Nucleus accumbens (tissue), 56 donors: Measurements from ENCODE around the gene PLCG1.

ENCODE experiments used
- DNase-seq, 56 donors: peaks; one replicate each; lab custom pipeline; 2025; lab: John Stamatoyannopoulos, UW

Gene PLCG1

DNA sequence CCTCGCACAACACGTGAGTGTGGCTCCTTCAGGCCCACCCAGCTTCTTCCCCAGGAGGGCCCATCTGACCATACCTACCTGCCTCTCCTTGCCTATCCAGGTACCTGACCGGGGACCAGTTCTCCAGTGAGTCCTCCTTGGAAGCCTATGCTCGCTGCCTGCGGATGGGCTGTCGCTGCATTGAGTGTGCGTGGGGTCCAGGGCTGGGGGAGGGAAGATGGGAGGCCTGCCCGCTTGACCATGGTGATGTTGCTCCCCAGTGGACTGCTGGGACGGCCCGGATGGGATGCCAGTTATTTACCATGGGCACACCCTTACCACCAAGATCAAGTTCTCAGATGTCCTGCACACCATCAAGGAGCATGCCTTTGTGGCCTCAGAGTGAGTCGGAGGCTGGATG is 26.5 kb downstream of the PLCG1 start:
- DNase-seq = no peak

DNA sequence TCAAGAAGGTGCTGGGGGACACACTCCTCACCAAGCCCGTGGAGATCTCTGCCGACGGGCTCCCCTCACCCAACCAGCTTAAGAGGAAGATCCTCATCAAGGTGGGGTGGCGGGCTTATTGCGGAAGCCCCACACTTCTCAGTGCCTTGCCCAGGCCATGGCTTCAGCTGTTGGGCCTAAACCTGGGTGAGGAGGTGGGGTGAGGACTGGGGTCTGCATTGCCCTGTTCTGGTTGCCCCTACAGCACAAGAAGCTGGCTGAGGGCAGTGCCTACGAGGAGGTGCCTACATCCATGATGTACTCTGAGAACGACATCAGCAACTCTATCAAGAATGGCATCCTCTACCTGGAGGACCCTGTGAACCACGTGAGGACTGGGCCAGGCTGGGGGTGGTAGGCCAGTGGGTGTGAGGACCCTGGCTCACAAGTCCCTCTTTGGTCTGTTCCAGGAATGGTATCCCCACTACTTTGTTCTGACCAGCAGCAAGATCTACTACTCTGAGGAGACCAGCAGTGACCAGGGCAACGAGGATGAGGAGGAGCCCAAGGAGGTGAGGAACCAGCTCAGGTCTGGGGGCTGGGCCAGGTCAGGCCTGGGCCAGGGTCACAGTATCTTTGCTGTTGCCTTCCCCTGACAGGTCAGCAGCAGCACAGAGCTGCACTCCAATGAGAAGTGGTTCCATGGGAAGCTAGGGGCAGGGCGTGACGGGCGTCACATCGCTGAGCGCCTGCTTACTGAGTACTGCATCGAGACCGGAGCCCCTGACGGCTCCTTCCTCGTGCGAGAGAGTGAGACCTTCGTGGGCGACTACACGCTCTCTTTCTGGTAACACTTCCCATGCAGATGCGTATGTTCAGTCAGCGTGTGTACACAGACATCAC is 27.9 kb downstream of the PLCG1 start:
- DNase-seq = no peak

DNA sequence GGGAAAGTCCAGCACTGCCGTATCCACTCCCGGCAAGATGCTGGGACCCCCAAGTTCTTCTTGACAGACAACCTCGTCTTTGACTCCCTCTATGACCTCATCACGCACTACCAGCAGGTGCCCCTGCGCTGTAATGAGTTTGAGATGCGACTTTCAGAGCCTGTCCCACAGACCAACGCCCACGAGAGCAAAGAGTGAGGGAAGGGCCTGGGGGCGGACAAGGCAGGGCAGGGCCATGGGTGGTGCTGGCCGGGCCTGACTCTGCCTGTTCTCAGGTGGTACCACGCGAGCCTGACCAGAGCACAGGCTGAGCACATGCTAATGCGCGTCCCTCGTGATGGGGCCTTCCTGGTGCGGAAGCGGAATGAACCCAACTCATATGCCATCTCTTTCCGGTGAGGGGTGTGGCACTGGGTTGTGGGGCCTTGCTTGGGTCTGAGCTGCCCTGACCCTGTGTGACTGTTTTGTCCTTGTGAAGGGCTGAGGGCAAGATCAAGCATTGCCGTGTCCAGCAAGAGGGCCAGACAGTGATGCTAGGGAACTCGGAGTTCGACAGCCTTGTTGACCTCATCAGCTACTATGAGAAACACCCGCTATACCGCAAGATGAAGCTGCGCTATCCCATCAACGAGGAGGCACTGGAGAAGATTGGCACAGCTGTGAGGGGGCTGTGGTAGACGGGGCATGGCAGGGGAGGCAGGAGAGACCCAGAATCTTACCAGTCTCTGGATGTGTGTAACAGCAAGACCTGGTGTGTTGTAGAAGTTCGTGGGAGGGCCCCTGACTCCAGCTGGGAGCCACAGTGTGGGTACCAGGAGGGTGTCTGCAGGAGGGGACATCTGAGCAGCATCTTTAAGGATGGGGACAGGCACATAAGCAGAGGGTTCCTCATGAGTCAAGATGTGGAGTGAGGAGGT is 29.1 kb downstream of the PLCG1 start:
- no peak for DNase-seq

- DNase-seq = no peak
These were observed 29.8 kb downstream of the PLCG1 start for GRCh38 chr20:41167118-41167470.

DNA sequence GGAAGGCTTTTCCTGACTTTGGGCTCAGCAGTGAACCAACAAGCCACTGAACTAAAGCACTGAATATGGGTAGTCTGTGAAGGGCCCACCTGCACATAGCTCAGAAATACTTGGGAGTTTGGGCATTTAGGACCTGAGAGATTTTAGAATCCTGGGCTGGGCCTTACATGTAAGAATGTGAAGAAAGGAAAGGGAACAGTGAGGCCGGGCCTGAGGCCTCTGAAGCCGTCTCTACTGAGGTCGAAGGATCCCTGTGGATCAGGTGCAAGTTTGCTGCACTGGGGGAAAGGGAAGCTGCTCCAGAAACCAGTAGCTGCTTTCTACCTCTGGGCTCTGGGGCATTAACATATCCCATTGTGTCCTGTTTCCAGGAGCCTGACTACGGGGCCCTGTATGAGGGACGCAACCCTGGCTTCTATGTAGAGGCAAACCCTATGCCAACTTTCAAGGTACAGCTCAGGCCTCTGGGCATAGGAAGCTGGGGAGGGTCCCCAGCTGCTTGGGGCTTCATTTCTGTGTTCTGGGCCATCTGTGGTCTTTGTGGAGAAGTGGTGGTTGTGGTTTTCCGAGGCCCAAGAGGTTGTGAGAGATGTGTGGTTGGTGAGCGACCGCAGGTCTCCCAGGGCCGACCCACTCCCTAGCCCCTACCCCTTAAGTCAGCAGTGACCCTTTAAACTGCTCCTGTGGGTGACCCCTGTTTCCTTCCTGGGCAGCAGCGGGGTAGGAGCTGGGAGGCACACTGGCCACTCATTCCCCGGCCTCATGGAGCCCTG is 30.3 kb downstream of the PLCG1 start:
- no peak for DNase-seq

DNA sequence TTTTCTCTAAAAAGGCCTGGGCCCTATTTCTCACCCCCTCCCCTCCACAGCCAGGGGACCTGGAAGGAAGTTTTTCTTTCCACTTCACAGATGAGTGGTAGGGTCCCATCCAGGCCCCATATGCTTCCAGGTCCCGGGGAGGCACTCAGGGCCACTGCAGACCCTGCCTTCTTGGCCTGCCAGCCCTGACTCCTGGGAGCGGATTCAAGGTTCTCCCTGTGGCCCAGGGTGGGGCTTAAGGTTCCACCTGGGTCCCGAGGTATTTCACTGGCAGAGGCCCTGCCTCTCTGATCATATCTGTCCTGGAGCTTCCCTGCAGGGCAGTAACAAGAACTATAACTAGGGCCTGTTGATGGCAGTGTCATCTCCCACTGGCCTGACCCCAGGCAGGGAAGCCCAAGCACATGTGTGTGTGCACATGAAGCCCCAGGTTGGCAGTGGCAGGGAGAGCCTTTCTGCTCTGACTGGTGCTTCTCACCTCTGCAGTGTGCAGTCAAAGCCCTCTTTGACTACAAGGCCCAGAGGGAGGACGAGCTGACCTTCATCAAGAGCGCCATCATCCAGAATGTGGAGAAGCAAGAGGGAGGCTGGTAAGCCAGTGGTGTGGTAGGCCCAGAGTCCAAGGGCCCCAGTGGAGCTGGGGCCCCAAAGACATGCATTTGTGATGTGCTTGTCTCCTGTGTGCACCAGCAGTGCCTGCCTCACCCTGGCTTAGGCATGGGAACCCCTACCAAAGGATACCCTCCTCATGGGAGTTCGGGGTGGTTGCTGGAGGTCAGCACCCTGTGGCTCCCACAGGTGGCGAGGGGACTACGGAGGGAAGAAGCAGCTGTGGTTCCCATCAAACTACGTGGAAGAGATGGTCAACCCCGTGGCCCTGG is 31.2 kb downstream of the PLCG1 start:
- DNase-seq = no peak

DNA sequence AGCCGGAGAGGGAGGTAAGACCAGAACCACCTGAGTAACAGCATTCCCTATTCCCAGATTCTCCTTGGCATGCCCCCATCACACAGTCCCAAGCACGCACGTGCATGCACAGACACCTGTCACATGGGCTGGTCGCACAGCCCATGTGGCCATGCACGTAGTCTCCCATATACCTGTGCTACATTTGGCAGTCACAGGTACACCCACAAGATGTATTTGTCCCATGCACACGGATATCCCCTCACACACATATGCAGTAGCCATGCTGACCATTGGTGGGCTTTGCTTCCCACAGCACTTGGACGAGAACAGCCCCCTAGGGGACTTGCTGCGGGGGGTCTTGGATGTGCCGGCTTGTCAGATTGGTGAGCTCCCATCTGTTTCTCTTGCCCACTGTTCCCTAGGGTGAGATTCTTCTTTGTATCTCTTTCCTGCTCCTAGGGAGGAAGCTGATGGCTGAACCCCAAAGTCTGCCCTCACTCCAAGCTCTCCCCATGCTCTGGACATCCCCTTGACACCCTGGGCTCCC is 31.9 kb downstream of the PLCG1 start:
- DNase-seq = no peak

DNA sequence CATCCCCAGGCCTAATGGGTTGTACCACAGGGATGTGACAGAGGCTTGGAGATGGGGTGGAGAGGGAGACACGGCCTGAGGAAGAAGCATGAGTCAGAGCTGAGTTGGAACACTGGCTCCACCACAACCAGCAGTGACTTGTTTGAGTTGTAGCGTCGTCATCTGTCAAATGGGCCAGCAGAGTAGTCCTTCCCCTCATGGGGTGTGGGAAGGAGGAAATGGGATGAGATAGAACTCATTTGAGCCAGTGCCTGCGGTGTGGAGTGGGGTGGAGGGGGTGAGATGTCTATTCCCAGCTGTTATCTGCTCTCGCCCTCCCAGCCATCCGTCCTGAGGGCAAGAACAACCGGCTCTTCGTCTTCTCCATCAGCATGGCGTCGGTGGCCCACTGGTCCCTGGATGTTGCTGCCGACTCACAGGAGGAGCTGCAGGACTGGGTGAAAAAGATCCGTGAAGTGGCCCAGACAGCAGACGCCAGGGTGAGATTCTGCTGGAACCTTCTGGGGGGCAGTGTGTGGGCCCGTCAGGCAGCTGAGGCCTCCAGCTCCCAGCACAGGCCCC is 32.5 kb downstream of the PLCG1 start:
- DNase-seq = no peak

DNA sequence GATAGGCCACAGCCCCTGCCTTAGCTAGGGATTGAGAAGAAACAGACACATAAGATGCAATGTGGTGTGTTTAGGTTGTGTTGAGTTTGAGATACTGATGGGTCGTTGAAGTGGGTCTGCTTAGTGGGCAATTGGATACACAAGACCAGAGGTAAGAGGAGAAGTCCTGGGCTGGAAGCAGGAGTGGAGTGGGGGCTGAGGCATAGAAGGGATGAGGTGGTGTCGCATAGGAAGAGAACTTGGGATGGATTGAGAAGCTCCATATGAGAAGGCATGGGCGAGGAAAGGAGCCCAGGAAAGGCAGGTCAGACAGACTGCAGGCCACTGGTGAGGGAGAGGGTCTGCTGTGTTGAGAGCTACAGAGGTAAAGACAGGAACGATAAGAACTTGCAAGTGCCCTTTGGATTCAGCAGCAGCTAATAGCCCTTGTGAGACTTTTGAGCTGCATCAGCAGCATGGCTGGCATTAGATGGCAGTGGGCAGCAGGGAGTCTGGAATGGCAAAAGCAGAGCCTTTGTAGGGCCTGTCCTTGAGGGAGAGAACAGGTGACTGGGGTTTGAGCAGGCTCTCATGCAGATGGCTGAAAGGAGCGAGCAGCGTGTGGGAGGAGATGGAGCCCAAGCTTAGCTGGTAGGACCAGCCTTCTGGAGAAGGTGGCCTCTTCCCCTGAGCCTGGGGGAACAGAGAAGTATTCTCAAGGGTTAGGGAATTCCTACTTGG is 33.2 kb downstream of the PLCG1 start:
- no peak for DNase-seq

DNA sequence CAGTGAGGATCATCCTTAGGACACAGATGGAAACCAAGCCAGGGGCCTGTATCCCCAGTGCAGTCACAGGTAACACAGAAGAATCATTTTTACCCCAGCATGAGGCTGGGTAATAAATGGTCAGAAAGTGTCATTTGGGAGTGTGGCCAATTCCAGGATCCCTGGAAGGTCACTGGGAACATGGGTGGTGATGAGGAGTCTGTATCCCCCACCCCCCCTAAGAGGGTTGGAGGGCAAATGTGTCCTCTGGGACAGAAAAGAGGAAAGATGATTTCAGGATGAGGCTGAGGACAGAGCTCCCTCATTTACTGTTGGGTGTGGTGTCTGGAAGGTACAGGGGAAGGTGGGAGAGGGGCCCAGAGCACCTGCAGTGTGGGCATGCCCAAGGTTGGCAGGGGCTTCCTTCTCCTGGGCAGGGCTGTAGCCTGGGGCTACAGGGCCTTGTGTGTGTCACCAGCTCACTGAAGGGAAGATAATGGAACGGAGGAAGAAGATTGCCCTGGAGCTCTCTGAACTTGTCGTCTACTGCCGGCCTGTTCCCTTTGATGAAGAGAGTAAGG is 34.5 kb downstream of the PLCG1 start:
- no peak for DNase-seq

DNA sequence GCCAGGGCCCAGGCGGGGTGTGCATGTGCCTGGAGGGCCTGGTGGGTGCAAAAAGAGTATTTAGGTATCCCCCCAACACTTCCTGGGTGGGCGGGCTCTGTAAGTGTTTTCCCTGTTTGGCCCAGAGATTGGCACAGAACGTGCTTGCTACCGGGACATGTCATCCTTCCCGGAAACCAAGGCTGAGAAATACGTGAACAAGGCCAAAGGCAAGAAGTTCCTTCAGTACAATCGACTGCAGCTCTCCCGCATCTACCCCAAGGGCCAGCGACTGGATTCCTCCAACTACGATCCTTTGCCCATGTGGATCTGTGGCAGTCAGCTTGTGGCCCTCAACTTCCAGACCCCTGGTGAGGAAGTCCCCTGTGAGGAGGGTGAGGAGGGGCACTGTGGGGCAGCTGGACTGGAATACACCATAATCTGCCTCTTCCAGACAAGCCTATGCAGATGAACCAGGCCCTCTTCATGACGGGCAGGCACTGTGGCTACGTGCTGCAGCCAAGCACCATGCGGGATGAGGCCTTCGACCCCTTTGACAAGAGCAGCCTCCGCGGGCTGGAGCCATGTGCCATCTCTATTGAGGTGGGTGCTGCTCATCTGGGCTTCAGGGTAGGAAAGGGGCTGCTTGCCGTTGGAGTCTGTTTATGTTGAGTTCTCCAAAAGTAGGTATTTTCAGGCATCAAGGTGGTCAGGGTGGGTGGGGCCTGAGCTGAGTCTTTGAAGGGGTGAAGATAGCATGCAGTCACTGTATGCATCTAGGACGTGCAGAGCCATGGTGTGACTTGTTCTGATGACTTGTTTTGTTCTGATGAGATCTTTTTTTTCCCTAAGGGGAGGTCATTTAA is 35.2 kb downstream of the PLCG1 start:
- peak in 3 of 56 donors; percentile 33 to 45 (median 40) for DNase-seq

- peak in 54 of 56 donors; percentile 21 to 93 (median 77) for DNase-seq
These were observed 35.9 kb downstream of the PLCG1 start for GRCh38 chr20:41173161-41173721.

DNA sequence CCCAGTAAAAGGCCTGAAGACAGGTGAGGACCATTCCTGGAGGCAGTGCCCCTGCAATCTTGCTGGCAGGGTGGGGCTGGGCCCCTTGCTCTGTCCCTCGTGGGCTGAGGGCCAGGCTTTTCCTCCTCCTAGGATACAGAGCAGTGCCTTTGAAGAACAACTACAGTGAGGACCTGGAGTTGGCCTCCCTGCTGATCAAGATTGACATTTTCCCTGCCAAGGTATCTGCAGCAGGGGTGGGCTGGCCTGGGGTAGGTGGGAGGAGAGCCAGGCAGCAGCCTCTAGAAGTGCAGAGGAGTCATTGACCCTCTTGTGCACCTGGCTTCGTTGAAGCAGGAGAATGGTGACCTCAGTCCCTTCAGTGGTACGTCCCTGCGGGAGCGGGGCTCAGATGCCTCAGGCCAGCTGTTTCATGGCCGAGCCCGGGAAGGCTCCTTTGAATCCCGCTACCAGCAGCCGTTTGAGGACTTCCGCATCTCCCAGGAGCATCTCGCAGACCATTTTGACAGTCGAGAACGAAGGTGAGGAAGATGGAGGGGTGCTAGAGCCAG is 36.5 kb downstream of the PLCG1 start:
- no peak for DNase-seq

DNA sequence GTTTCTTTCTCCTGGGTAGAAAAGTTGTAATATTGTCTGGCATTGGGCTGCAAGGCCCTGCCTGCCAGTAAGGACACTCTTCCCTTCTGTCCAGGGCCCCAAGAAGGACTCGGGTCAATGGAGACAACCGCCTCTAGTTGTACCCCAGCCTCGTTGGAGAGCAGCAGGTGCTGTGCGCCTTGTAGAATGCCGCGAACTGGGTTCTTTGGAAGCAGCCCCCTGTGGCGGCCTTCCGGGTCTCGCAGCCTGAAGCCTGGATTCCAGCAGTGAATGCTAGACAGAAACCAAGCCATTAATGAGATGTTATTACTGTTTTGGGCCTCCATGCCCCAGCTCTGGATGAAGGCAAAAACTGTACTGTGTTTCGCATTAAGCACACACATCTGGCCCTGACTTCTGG is 37.0 kb downstream of the PLCG1 start:
- no peak for DNase-seq

DNA sequence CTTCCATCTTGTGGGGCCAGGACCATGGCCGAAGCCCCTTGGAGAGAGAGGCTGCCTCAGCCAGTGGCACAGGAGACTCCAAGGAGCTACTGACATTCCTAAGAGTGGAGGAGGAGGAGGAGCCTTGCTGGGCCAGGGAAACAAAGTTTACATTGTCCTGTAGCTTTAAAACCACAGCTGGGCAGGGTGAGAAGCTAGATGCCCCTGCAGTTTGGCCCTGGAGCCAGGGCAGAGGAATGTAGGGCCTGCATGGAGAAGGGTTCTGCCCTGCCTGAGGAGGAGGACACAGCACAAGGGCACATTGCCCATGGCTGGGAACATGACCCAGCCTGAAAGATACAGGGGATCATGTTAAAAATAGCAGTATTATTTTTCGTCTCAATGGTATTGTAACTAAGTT is 37.4 kb downstream of the PLCG1 start:
- no peak for DNase-seq

DNA sequence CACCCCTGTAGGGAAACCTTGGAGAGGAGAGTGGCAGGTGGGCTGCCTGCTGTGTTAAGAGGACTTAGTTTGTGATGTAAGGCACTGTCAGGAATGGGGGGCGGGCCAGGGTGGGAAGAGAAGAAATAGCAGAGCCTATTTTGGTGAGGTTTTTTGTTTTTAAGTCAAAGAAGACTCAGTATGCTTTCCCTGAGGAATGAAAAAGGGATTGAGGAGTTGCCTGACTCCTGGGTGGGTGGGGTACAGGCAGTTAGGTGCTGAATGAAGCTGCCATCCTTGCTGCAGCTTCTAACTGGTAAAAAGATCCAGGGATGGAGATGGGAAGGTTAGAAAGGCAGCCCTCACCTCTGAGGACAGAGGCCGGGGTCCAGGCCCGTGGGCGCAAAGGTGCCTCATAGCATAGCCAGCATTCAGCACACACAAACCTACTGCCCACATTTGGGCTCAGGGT is 37.9 kb downstream of the PLCG1 start:
- no peak for DNase-seq
